ENCODE results near the gene VPS26A.

The VPS26A gene

DNA sequence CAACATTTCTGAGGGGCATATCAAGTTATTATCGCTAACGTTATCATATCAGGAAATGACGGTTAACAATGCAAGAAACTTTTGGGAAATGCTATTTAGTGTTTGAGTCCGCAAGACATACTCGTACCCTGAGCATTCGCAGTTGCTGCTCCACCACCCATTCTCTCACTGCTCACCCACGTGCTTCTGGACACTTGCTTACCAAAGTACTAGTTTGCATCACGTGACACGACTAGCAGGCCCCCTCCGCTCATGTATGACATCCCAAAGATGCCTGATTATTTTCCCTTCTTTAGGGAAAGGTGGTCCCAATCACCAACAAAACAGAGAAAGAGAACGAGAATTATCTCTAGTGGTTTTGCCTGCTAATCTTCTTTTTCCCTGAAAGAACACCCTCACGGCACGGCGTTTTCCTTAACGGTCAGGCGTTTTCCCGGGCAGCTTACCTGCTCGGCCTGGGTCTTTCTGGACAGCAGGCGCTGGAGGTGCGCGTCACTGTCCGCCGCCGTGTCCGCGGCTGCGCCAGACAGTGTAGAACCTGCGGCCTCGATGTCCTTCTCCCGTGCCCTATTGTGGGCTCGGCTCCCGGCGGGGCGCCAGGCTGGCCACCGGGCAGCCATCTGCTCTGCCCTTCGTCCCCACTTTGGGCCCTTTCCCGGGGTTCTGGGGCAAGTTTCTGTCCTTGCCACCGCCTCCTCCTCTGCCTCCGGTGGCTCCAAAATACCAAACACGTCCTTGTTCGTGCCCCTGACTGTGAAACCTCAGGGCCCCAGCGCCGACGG, 56.0 kb downstream of the VPS26A start, which contains the start of gene SUPV3L1 (continued):
- TF ChIP-seq ZNF292 (tag by site-specific recombination; IDR thresholded peaks at IDR 0.05; ENCODE audit: borderline replicate concordance, low read depth) = no peak
- TF ChIP-seq, protein P1, sequence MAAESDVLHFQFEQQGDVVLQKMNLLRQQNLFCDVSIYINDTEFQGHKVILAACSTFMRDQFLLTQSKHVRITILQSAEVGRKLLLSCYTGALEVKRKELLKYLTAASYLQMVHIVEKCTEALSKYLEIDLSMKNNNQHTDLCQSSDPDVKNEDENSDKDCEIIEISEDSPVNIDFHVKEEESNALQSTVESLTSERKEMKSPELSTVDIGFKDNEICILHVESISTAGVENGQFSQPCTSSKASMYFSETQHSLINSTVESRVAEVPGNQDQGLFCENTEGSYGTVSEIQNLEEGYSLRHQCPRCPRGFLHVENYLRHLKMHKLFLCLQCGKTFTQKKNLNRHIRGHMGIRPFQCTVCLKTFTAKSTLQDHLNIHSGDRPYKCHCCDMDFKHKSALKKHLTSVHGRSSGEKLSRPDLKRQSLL (tag by site-specific recombination; IDR thresholded peaks at IDR 0.05) = peak; percentile 60; the same call in 1 of the 2 replicates
- no peak for TF ChIP-seq ZNF670 (tag by site-specific recombination; IDR thresholded peaks at IDR 0.05; ENCODE audit: low read depth)
- peak; percentile 36; the same call in 1 of the 2 replicates for TF ChIP-seq ZNF184 (tag by site-specific recombination; IDR thresholded peaks at IDR 0.05)
- TF ChIP-seq, protein P2, sequence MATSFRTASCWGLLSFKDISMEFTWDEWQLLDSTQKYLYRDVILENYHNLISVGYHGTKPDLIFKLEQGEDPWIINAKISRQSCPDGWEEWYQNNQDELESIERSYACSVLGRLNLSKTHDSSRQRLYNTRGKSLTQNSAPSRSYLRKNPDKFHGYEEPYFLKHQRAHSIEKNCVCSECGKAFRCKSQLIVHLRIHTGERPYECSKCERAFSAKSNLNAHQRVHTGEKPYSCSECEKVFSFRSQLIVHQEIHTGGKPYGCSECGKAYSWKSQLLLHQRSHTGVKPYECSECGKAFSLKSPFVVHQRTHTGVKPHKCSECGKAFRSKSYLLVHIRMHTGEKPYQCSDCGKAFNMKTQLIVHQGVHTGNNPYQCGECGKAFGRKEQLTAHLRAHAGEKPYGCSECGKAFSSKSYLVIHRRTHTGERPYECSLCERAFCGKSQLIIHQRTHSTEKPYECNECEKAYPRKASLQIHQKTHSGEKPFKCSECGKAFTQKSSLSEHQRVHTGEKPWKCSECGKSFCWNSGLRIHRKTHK (tag by site-specific recombination; IDR thresholded peaks at IDR 0.05) = no peak
- TF ChIP-seq YY1 (tag by site-specific recombination; IDR thresholded peaks at IDR 0.05) = peak; percentile 53
- no peak for TF ChIP-seq PRDM6 (tag by site-specific recombination; IDR thresholded peaks at IDR 0.05)
- TF ChIP-seq ZSCAN23 (tag by site-specific recombination; IDR thresholded peaks at IDR 0.05) = no peak; the same call in 1 of the 2 replicates
- TF ChIP-seq ZNF501 (tag by site-specific recombination; IDR thresholded peaks at IDR 0.05) = peak; percentile 89; the same call in 1 of the 2 replicates
- peak; percentile 78; the same call in 1 of the 2 replicates for TF ChIP-seq KLF8 (tag by site-specific recombination; IDR thresholded peaks at IDR 0.05)
- TF ChIP-seq ZNF677 (tag by site-specific recombination; IDR thresholded peaks at IDR 0.05) = no peak
- TF ChIP-seq ZNF416 (tag by site-specific recombination; IDR thresholded peaks at IDR 0.05) = no peak
- no peak for TF ChIP-seq GLIS1 (tag by site-specific recombination; IDR thresholded peaks at IDR 0.05)
- TF ChIP-seq ZNF664 (tag by site-specific recombination; IDR thresholded peaks at IDR 0.05) = no peak
- TF ChIP-seq ZNF24 (tag by site-specific recombination; IDR thresholded peaks at IDR 0.05) = peak; percentile 94; the same call in 1 of the 2 replicates
- peak; percentile 64 for TF ChIP-seq ZNF843 (tag by site-specific recombination; IDR thresholded peaks at IDR 0.05)
- no peak for TF ChIP-seq ZNF792 (tag by site-specific recombination; IDR thresholded peaks at IDR 0.05)
- no peak for TF ChIP-seq ZNF830 (tag by site-specific recombination; IDR thresholded peaks at IDR 0.05; ENCODE audit: low read depth)
- peak; percentile 6; the same call in 1 of the 2 replicates for TF ChIP-seq ZBTB7A (tag by site-specific recombination; IDR thresholded peaks at IDR 0.05; ENCODE audit: low read depth)
- no peak for TF ChIP-seq ZNF175 (tag by site-specific recombination; IDR thresholded peaks at IDR 0.05)
- no peak for TF ChIP-seq ZNF433 (tag by site-specific recombination; IDR thresholded peaks at IDR 0.05; ENCODE audit: low read depth)
- TF ChIP-seq, protein P3, sequence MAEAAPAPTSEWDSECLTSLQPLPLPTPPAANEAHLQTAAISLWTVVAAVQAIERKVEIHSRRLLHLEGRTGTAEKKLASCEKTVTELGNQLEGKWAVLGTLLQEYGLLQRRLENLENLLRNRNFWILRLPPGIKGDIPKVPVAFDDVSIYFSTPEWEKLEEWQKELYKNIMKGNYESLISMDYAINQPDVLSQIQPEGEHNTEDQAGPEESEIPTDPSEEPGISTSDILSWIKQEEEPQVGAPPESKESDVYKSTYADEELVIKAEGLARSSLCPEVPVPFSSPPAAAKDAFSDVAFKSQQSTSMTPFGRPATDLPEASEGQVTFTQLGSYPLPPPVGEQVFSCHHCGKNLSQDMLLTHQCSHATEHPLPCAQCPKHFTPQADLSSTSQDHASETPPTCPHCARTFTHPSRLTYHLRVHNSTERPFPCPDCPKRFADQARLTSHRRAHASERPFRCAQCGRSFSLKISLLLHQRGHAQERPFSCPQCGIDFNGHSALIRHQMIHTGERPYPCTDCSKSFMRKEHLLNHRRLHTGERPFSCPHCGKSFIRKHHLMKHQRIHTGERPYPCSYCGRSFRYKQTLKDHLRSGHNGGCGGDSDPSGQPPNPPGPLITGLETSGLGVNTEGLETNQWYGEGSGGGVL (tag by site-specific recombination; IDR thresholded peaks at IDR 0.05) = no peak
- 0 out of 2 replicates have a peak, but pooled peaks have one; percentile 12 for TF ChIP-seq ZNF223 (tag by site-specific recombination; IDR thresholded peaks at IDR 0.05)
- TF ChIP-seq ZBTB17 (tag by site-specific recombination; IDR thresholded peaks at IDR 0.05) = peak; percentile 91
- no peak for TF ChIP-seq ZNF473 (tag by site-specific recombination; IDR thresholded peaks at IDR 0.05)
- no peak for TF ChIP-seq MEIS1 (CRISPR knock-in tag; IDR thresholded peaks at IDR 0.05; ENCODE audit: borderline replicate concordance)
- TF ChIP-seq ZNF394 (tag by site-specific recombination; IDR thresholded peaks at IDR 0.05; ENCODE audit: borderline replicate concordance) = peak; percentile 69; the same call in 1 of the 2 replicates
- TF ChIP-seq ZBTB21 (tag by site-specific recombination; IDR thresholded peaks at IDR 0.05) = peak; percentile 77; the same call in 1 of the 2 replicates
- no peak; the same call in 1 of the 2 replicates for TF ChIP-seq ZNF391 (tag by site-specific recombination; IDR thresholded peaks at IDR 0.05; ENCODE audit: borderline replicate concordance, low read depth)
- 0 out of 2 replicates have a peak, but pooled peaks have one; percentile 13 for TF ChIP-seq OVOL3 (tag by site-specific recombination; IDR thresholded peaks at IDR 0.05)
- TF ChIP-seq ZNF561 (tag by site-specific recombination; IDR thresholded peaks at IDR 0.05; ENCODE audit: borderline replicate concordance) = peak; percentile 78
- 0 out of 2 replicates have a peak, but pooled peaks have one; percentile 83 for TF ChIP-seq ZNF777 (tag by site-specific recombination; IDR thresholded peaks at IDR 0.05; ENCODE audit: borderline replicate concordance)
- TF ChIP-seq ZNF610 (tag by site-specific recombination; IDR thresholded peaks at IDR 0.05; ENCODE audit: borderline replicate concordance) = 0 out of 2 replicates have a peak, but pooled peaks have one; percentile 41
